Measurements from ENCODE around the gene G6PC1.

DNA sequence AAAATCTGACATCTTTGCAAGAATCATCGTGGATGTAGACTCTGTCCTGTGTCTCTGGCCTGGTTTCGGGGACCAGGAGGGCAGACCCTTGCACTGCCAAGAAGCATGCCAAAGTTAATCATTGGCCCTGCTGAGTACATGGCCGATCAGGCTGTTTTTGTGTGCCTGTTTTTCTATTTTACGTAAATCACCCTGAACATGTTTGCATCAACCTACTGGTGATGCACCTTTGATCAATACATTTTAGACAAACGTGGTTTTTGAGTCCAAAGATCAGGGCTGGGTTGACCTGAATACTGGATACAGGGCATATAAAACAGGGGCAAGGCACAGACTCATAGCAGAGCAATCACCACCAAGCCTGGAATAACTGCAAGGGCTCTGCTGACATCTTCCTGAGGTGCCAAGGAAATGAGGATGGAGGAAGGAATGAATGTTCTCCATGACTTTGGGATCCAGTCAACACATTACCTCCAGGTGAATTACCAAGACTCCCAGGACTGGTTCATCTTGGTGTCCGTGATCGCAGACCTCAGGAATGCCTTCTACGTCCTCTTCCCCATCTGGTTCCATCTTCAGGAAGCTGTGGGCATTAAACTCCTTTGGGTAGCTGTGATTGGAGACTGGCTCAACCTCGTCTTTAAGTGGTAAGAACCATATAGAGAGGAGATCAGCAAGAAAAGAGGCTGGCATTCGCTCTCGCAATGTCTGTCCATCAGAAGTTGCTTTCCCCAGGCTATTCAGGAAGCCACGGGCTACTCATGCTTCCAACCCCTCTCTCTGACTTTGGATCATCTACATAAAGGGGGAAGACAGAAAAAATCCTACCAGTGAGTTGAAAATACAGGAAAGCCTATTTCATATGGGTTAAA is at the start of gene G6PC1:
- TF ChIP-seq YY1 (IDR thresholded peaks at IDR 0.05; ENCODE audit: low read depth) (no peak), TAF1 (IDR thresholded peaks at IDR 0.05; ENCODE audit: low read depth) (no peak), REST (IDR thresholded peaks at IDR 0.05; ENCODE audit: low read depth) (no peak), CEBPB (IDR thresholded peaks at IDR 0.05) (no peak), EP300 (IDR thresholded peaks at IDR 0.05; ENCODE audit: borderline replicate concordance) (no peak), FOXM1 (IDR thresholded peaks at IDR 0.05; ENCODE audit: borderline replicate concordance, low read depth) (no peak), TEAD4 (IDR thresholded peaks at IDR 0.05) (no peak), TCF12 (IDR thresholded peaks at IDR 0.05; ENCODE audit: low read depth) (no peak), NFIC (IDR thresholded peaks at IDR 0.05) (no peak)
- TF ChIP-seq, protein P1, sequence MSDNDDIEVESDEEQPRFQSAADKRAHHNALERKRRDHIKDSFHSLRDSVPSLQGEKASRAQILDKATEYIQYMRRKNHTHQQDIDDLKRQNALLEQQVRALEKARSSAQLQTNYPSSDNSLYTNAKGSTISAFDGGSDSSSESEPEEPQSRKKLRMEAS (IDR thresholded peaks at IDR 0.05): no peak

Data from Ishikawa (cell line).